ENCODE measurements around the gene PARD3. TPM values are rescaled to one million over a fixed set of nuclear protein-coding genes. Genes with fewer than 3 reads are reported as not detected.
"Not testable (repeated sequence)": the region's sequence is repeated elsewhere in the genome, so short reads cannot be mapped to it uniquely, and the experiment has no call there.

Gene PARD3
- total and polyA plus RNA-seq, 2 donors from 2014 or later, result 21.1 to 47.5 TPM

- no peaks in the 10 kb centered on the region for H3K27me3 ChIP-seq (ENCODE audit: control insufficient read depth, insufficient read depth, low read length)
- FAIRE-seq (no peak), DNase-seq (no peak)
- no peaks in the 10 kb centered on the region for H3K9me3 ChIP-seq (ENCODE audit: control insufficient read depth in 2 of 3, insufficient read depth in 1 of 3, low read length in 3 of 3)
- no peak for TF ChIP-seq CTCF (IDR thresholded peaks at IDR 0.05; ENCODE audit: borderline replicate concordance, extremely low read depth, insufficient read depth)
- no peak overlapping the region for H3K4me3 ChIP-seq (ENCODE audit: low read length in 3 of 3)
- no peak overlapping the region for H3K27ac ChIP-seq (ENCODE audit: low read depth in 2 of 2, low read length in 2 of 2)
- H3K36me3 ChIP-seq (ENCODE audit: control insufficient read depth in 2 of 3, insufficient read depth in 3 of 3, low read length in 3 of 3), result no peaks in the 10 kb centered on the region
- no peaks in the 10 kb centered on the region for H3K4me1 ChIP-seq (ENCODE audit: control insufficient read depth in 2 of 3, insufficient read depth in 2 of 3, low read depth in 1 of 3, low read length in 3 of 3)
- intact Hi-C loops (cut with DNase I), result no loop called here
- no peak overlapping the region for H3K9ac ChIP-seq (ENCODE audit: low read length in 3 of 3)
These were observed 422.4 kb downstream of the PARD3 start for GRCh38 chr10:34392641-34393170.

GRCh38 chr10:34391168-34391567 is 423.9 kb downstream of the PARD3 start:
- H3K4me1 ChIP-seq (ENCODE audit: control insufficient read depth in 2 of 3, insufficient read depth in 2 of 3, low read depth in 1 of 3, low read length in 3 of 3); DNase-seq; H3K9me3 ChIP-seq (ENCODE audit: control insufficient read depth in 2 of 3, insufficient read depth in 1 of 3, low read length in 3 of 3); H3K27ac ChIP-seq (ENCODE audit: low read depth in 2 of 2, low read length in 2 of 2); H3K27me3 ChIP-seq (ENCODE audit: control insufficient read depth, insufficient read depth, low read length); H3K4me3 ChIP-seq (ENCODE audit: low read length in 3 of 3); intact Hi-C loops (cut with DNase I); FAIRE-seq; H3K36me3 ChIP-seq (ENCODE audit: control insufficient read depth in 2 of 3, insufficient read depth in 3 of 3, low read length in 3 of 3); H3K9ac ChIP-seq (ENCODE audit: low read length in 3 of 3): not testable (repeated sequence)

GRCh38 chr10:34389801-34390200 is 425.3 kb downstream of the PARD3 start:
- H3K9ac ChIP-seq (ENCODE audit: low read length in 3 of 3), result no peak overlapping the region
- intact Hi-C loops (cut with DNase I), result no loop called here
- H3K36me3 ChIP-seq (ENCODE audit: control insufficient read depth in 2 of 3, insufficient read depth in 3 of 3, low read length in 3 of 3), result no peaks in the 10 kb centered on the region
- H3K4me3 ChIP-seq (ENCODE audit: low read length in 3 of 3), result no peak overlapping the region
- H3K27ac ChIP-seq (ENCODE audit: low read depth in 2 of 2, low read length in 2 of 2), result no peak overlapping the region
- no peak for DNase-seq
- no peaks in the 10 kb centered on the region for H3K9me3 ChIP-seq (ENCODE audit: control insufficient read depth in 2 of 3, insufficient read depth in 1 of 3, low read length in 3 of 3)
- TF ChIP-seq CTCF (IDR thresholded peaks at IDR 0.05; ENCODE audit: borderline replicate concordance, extremely low read depth, insufficient read depth), result no peak
- FAIRE-seq, result no peak
- no peaks in the 10 kb centered on the region for H3K4me1 ChIP-seq (ENCODE audit: control insufficient read depth in 2 of 3, insufficient read depth in 2 of 3, low read depth in 1 of 3, low read length in 3 of 3)
- no peaks in the 10 kb centered on the region for H3K27me3 ChIP-seq (ENCODE audit: control insufficient read depth, insufficient read depth, low read length)

GRCh38 chr10:34386921-34387320 is 428.2 kb downstream of the PARD3 start:
- no peak for DNase-seq
- Histone ChIP-seq H3K36me3 (ENCODE audit: control insufficient read depth in 2 of 3, insufficient read depth in 3 of 3, low read length in 3 of 3) (peaks cover 0 to 3% (median 0%) of the 10 kb centered on the region in 3 donors), H3K27me3 (ENCODE audit: control insufficient read depth, insufficient read depth, low read length) (no peaks in the 10 kb centered on the region), H3K9me3 (ENCODE audit: control insufficient read depth in 2 of 3, insufficient read depth in 1 of 3, low read length in 3 of 3) (no peaks in the 10 kb centered on the region), H3K4me3 (ENCODE audit: low read length in 3 of 3) (no peak overlapping the region), H3K9ac (ENCODE audit: low read length in 3 of 3) (no peak overlapping the region), H3K27ac (ENCODE audit: low read depth in 2 of 2, low read length in 2 of 2) (no peak overlapping the region), H3K4me1 (ENCODE audit: control insufficient read depth in 2 of 3, insufficient read depth in 2 of 3, low read depth in 1 of 3, low read length in 3 of 3) (no peaks in the 10 kb centered on the region)
- TF ChIP-seq CTCF (IDR thresholded peaks at IDR 0.05; ENCODE audit: borderline replicate concordance, extremely low read depth, insufficient read depth), result no peak
- FAIRE-seq, result peak; percentile 27
- intact Hi-C loops (cut with DNase I), result no loop called here

Data from kidney (tissue), 14 donors.